ENCODE results near the gene MAP3K8. TPM values are rescaled to one million over a fixed set of nuclear protein-coding genes. Genes with fewer than 3 reads are reported as not detected.
"Not testable (repeated sequence)": the region's sequence is repeated elsewhere in the genome, so short reads cannot be mapped to it uniquely, and the experiment has no call there.

The MAP3K8 gene
- polyA plus RNA-seq, 1 experiment = 13.7 TPM

DNA sequence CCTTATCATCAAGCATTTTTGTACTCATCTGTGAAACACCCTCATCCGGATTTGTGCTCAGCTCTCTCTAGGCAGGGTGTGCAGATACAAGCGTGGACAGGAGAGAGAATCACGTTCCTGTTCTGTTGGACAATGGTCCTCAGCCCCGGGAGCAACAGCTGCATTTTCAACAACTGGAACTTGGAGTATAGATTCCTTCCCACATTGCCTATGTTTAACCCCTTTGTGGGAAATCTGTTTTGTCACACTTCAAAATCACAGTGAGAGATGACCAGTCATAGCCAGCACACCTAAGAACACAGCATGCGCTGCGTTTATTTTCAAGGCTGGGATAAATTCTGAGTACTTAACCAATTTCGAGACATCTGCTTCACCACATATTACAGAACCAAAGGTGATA is 32.5 kb downstream of the MAP3K8 start:
- DNase-seq (ENCODE audit: low read depth) = no peak
- TF ChIP-seq, protein P1, sequence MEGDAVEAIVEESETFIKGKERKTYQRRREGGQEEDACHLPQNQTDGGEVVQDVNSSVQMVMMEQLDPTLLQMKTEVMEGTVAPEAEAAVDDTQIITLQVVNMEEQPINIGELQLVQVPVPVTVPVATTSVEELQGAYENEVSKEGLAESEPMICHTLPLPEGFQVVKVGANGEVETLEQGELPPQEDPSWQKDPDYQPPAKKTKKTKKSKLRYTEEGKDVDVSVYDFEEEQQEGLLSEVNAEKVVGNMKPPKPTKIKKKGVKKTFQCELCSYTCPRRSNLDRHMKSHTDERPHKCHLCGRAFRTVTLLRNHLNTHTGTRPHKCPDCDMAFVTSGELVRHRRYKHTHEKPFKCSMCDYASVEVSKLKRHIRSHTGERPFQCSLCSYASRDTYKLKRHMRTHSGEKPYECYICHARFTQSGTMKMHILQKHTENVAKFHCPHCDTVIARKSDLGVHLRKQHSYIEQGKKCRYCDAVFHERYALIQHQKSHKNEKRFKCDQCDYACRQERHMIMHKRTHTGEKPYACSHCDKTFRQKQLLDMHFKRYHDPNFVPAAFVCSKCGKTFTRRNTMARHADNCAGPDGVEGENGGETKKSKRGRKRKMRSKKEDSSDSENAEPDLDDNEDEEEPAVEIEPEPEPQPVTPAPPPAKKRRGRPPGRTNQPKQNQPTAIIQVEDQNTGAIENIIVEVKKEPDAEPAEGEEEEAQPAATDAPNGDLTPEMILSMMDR (IDR thresholded peaks at IDR 0.05; ENCODE audit: insufficient read depth, low read depth, low read length) = no peak
- Histone ChIP-seq H3K36me3 (ENCODE audit: control insufficient read depth, insufficient read depth, low read length) (0 out of 2 replicates have a peak, but pooled peaks cover 3% of the 10 kb centered on the region), H3K27me3 (ENCODE audit: control insufficient read depth, insufficient read depth, low read length) (peaks cover 6% of the 10 kb centered on the region; the same call in 1 of the 2 replicates), H3K4me3 (ENCODE audit: low read depth, low read length) (no peak overlapping the region)
- CTCF ChIA-PET = interaction anchor here (0.8 kb wide), 1 partner anchor 26 kb away, joined by 3 read pairs; no protein-coding TSS in a partner anchor
- POLR2A ChIA-PET = no interaction called here

DNA sequence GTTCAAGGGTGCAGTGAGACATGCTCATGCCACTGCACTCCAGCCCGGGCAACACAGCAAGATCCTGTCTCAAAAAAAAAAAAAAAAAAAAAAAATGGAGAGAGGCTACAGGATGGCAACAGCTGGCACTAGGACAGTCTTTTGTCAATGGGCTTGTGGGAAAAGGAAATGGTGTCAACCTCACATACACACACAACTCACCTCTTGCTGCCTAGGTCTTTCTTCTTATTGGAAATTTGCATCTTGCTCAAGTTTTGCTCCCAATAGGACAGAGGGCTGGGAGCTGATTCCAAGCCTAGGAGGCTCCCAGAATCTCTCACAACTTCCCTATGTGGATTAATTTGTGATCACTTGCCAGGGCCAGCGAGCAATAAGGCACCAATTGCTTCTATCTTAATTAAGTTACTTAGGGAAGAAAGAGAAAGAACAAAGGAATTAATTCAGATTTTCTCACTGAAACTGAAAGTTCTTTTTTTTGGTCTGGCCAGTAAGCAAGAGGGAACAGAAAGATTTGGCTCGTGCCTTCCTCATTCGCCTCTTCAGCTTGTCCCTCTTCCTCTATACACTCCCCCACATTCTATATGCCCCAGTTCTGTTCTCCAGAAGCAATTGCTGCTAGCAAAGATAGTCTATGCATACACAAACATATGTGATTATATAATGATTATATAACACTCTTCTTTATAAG is 33.8 kb downstream of the MAP3K8 start:
- DNase-seq (ENCODE audit: low read depth) = no peak
- peaks cover 8% of the 10 kb centered on the region for H3K27me3 ChIP-seq (ENCODE audit: control insufficient read depth, insufficient read depth, low read length)
- ChIA-PET CTCF (interaction anchor here (1.4 kb wide), 2 partner anchors 12 to 34 kb away, joined by 3 to 4 read pairs; partner anchors contain the start of gene MAP3K8), POLR2A (no interaction called here)
- TF ChIP-seq, protein P1 (IDR thresholded peaks at IDR 0.05; ENCODE audit: insufficient read depth, low read depth, low read length) = no peak
- H3K4me3 ChIP-seq (ENCODE audit: low read depth, low read length) = no peak overlapping the region
- H3K36me3 ChIP-seq (ENCODE audit: control insufficient read depth, insufficient read depth, low read length) = no peaks in the 10 kb centered on the region

DNA sequence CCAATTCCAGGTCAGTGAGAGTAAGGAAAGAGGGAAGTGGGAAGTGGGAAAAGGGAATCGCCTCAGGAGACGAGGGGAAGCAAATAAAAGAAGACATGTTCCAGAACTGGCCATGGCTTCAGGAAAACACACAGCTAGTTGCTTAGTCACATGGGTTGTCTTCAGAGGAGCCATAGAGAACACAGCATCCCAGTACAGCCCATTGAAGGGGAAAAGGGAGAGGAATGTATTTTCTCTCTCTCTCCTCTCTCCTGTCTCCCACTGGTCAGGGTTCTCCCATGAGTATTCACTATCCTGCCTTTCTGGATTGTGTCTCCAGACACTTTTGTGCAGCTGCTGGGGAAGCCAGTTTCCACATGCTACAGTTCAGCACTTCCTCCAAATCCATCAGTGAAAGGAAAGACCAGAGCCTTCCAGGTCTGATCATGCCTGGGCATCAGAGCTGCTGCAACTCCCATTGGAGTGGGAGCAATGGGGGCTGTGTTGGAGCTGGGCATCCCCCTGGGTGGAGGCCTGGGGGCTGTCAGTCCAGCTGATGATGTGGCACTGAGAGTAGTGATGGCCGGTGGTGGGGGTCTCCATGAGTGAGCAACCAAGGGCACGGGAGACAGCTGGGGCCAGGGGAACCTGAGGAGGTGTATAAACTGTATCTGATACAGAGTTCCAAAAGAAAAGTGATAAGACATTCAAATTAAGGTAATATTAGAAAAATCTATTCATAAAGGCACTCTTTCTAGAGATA is 38.6 kb downstream of the MAP3K8 start:
- no peak overlapping the region for H3K4me3 ChIP-seq (ENCODE audit: low read depth, low read length)
- TF ChIP-seq, protein P1 (IDR thresholded peaks at IDR 0.05; ENCODE audit: insufficient read depth, low read depth, low read length) = no peak
- ChIA-PET CTCF (interaction anchor here (0.7 to 1.3 kb wide), 2 partner anchors 11 to 109 kb away, joined by 3 to 4 read pairs; no protein-coding TSS in a partner anchor), POLR2A (no interaction called here)
- DNase-seq (ENCODE audit: low read depth) = no peak
- no peaks in the 10 kb centered on the region for H3K36me3 ChIP-seq (ENCODE audit: control insufficient read depth, insufficient read depth, low read length)
- H3K27me3 ChIP-seq (ENCODE audit: control insufficient read depth, insufficient read depth, low read length) = peaks cover 6% of the 10 kb centered on the region

DNA sequence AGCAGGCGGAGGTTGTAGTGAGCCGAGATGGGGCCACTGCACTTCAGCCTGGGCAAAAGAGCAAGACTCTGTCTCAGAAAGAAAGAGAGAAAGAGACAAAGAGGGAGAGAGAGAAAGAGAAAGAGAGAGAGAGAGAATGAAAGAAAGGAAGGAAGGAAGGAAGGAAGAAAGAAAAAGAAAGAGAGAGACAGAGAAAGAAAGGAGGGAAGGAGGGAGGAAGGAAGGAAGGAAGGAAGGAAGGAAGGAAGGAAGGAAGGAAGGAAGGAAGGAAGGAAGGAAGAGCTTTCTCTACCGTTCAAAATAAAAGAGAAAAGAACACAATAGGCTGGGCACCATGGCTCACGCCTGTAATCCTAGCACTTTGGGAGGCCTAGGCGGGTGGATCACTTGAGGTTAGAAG is 41.5 kb downstream of the MAP3K8 start:
- POLR2A ChIA-PET; H3K36me3 ChIP-seq (ENCODE audit: control insufficient read depth, insufficient read depth, low read length); CTCF ChIA-PET; H3K27me3 ChIP-seq (ENCODE audit: control insufficient read depth, insufficient read depth, low read length); DNase-seq (ENCODE audit: low read depth); H3K4me3 ChIP-seq (ENCODE audit: low read depth, low read length): not testable (repeated sequence)

DNA sequence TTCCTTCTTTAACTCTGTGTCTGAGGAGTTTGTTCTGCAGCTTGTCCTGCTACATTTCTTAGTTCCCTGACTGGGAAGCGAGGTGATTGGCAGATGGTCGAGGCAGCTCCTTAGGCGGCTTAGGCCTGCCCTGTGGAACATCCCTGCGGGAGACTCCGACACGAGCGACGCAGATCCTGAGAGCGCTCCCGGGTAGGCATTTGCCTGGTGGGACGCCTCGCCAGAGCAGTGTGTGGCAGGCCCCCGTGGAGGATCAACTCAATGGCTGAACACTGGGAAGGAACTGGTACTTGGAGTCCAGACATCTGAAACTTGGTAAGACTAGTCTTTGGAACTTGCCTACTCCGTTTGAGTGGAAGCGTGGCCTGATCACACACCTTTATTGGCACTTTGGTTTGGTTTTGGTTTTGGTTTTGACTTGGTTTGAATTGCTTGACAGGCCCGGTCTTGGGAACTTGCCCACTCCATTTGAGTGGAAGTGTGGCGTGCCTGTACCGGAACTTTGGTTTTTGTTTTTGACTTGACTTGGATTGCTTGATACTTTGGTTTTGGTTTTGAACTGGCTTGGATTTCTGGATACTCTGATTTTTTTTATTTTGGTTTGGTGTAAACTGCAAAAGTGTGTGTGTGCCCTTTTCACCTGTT is 42.6 kb downstream of the MAP3K8 start:
- TF ChIP-seq, protein P1 (IDR thresholded peaks at IDR 0.05; ENCODE audit: insufficient read depth, low read depth, low read length) = no peak
- CTCF ChIA-PET = no interaction called here
- no peak overlapping the region for H3K4me3 ChIP-seq (ENCODE audit: low read depth, low read length)
- peaks cover 2% of the 10 kb centered on the region; the same call in 1 of the 2 replicates for H3K27me3 ChIP-seq (ENCODE audit: control insufficient read depth, insufficient read depth, low read length)
- POLR2A ChIA-PET = no interaction called here
- H3K36me3 ChIP-seq (ENCODE audit: control insufficient read depth, insufficient read depth, low read length) = no peaks in the 10 kb centered on the region
- DNase-seq (ENCODE audit: low read depth) = no peak

DNA sequence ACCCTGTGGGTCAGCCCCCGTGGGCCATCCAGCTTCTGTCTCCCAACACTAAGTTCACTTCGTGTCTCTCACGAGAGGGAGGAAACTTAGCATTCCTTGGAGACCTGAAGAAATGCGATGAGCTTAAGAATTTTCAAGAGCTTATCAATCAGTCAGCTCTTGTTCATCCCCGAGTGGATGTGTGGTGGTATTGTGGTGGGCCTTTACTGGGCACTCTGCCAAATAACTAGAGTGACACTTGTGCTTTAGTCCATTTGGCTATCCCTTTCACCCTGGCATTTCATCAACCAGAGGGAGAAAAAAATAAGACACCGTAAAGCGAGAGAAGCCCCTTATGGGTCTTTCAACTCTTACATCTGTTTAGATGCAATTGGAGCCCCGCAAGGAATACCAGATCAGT is 45.5 kb downstream of the MAP3K8 start:
- CTCF ChIA-PET = interaction anchor here (0.6 to 1.3 kb wide), 2 partner anchors 14 to 43 kb away, joined by 3 read pairs; no protein-coding TSS in a partner anchor
- H3K4me3 ChIP-seq (ENCODE audit: low read depth, low read length); DNase-seq (ENCODE audit: low read depth); H3K36me3 ChIP-seq (ENCODE audit: control insufficient read depth, insufficient read depth, low read length); POLR2A ChIA-PET; H3K27me3 ChIP-seq (ENCODE audit: control insufficient read depth, insufficient read depth, low read length): not testable (repeated sequence)

Measured in BJ (cell line).